Activated CD4-positive, alpha-beta T cell treated with anti-CD3 and anti-CD28 coated beads, Interleukin-2, amount 50 U/mL, for 48 hours (primary cell): ENCODE data around the gene ZMIZ2.
A peak's percentile ranks its signal among the peaks of the same experiment; 100 is the strongest.
"Not testable (repeated sequence)": the region's sequence is repeated elsewhere in the genome, so short reads cannot be mapped to it uniquely, and the experiment has no call there.

Experiments used
- DNase-seq, 2 experiments: peaks; one replicate each; pipeline ENCODE4 v3.0.0-alpha.2; 2020

The ZMIZ2 gene

DNA sequence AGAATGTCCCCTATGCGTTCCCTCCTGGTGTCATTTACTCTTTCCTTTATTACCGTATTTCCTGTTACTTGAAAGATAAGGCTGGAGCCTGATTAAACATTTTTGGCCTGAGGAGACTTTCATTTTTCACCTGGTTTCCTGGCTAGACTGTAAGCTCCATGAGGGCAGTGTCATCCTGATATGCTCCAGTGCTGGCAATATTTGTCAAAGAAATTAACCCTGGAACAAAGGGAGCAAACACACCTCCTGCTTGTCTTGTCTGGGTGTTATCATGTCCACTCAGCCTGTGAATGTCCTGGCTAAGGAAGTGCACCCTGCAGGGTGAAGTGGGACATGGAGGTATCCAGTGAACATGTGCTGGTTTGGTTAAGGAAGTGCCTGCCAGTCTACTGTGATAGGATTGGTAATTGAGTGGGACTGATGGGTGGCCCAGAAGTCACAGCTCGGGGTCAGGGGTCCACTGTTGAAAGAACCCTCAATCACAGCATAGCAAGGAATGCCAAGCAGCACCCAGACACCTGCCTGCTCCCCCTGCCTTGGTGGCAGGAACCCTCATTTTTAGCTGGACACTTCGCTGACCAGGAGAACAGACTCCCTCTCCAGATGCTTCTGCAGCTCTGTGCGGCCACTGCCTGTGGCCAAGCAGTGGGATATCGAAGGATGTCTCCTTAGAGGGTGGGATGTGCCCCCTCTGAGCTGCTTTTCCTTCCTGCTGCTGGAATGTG lies 26.9 kb downstream of the ZMIZ2 start:
- DNase-seq: no peak

DNA sequence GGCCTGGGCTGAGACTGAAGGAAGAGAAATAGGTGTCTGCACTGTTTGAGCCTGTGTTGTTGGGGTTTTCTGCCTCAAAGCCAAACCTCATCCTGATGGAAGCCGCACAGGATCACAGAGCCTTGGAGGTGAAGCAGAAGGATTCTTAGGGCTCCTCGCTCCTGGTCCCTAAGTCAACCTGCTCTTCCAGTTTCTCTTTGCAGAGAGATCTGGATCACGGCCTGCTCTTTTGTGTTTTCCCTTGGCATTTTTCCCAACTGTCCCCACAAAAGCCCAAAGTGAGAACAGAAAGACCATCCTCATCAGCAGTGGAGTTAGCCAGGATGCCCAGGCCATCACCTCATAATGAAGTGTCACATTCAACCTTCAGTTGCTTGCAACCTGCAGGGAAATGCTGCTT lies 27.6 kb downstream of the ZMIZ2 start:
- DNase-seq: no peak

- no peak for DNase-seq
Measured at GRCh38 chr7:44782460-44782859, 33.8 kb downstream of the ZMIZ2 start.

DNA sequence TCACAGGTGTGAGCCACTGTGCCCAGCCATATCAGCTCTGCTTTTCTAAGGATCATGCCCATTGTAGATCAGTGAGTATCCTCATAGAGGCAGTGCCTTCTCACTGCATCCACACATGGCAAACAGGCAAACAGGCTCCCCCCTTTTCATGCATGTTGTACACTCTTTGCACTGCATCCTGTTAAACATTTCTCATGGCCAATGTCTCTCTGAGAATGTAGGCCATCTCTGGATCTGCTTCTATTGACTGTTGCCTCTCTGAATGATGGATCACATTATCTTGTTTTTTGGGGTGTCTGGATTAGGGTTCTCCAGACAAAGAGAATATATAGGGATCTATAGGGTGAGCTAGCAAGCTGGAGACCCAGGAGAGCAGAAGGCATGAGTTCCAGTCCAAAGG lies 34.8 kb downstream of the ZMIZ2 start:
- DNase-seq: no peak

GRCh38 chr7:44784364-44784763 lies 35.7 kb downstream of the ZMIZ2 start:
- no peak for DNase-seq

DNA sequence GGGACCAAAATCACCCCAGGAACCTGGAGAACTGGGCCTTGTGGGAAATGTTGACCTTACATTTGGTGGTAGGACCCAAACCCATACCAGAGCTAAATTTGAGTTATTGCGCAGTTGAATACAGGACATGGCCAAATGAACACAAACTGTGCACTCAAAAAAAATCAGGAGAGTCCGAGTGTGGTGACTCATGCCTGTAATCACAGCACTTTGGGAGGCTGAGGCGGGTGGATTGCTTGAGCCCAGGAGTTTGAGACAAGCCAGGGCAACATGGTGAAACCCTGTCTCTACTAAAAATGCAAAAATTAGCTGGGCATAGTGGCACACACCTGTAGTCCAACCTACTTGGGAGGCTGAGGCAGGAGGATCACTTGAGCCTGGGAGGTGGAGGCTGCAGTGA lies 36.6 kb downstream of the ZMIZ2 start:
- not testable (repeated sequence) for DNase-seq

GRCh38 chr7:44787041-44787440 lies 38.4 kb downstream of the ZMIZ2 start:
- DNase-seq: no peak

- no peak for DNase-seq
Measured at GRCh38 chr7:44787762-44788161, 39.1 kb downstream of the ZMIZ2 start.

DNA sequence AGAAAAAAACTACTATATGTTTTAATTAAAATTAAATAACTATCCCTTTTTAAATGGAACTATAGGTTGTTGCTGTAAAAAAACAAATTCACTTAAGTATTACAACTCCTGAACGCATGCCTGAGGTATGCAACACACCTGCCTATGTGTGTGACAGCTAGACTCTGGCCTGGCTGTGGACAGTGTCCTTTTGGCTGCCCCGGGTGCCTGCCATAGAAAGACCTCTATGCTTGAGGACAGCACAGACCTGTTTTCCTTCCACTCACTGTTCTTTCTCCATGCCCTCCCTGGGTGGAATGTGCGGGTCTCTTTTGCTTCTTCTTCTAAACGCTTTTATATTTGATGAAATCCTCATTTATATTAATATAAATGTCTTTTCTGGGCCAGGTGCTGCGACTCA lies 41.3 kb downstream of the ZMIZ2 start:
- no peak for DNase-seq

DNA sequence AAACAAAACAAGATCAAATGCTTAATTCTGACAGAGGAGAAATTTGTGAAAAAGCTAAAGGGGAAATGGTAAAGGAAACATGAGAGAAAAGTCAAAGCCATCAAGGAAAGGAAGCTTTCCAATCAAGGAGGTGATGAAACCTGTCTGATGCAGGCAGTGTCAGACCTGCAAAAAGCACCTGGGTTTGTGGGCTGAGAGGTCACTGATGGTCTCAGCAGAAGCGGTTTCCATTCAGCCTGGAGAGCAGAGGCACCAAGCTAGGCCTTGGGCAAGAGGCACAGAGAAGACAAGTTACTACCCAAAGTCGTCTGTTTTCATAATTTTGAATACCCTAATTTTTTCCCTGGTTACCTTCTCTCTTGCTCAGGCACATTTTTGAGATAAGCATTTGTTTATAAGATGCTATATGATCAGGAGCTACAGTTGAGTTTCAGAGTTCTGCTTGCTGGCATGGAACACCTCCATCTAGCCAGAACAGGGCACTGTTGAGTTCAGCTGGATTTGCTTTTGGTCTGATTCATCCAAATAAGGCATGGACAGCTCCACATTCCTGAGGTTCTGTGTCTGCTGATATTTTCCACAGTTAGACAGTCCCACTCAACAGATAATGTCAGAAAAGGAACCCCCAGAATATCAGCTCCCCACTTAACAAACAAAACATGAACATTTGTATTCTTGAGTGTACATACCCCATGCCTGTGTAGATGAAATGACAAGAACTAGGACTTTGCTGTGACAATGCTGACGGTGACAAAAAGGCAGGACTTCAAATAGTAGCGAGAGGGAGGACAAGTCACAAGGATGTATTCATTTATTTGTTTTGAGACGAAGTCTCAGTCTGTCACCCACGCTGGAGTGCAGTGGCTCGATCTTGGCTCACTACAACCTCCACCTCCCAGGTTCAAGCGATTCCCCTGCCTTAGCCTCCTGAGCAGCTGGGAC lies 42.9 kb downstream of the ZMIZ2 start:
- DNase-seq: no peak

GRCh38 chr7:44793919-44794318 lies 45.3 kb downstream of the ZMIZ2 start:
- no peak for DNase-seq

DNA sequence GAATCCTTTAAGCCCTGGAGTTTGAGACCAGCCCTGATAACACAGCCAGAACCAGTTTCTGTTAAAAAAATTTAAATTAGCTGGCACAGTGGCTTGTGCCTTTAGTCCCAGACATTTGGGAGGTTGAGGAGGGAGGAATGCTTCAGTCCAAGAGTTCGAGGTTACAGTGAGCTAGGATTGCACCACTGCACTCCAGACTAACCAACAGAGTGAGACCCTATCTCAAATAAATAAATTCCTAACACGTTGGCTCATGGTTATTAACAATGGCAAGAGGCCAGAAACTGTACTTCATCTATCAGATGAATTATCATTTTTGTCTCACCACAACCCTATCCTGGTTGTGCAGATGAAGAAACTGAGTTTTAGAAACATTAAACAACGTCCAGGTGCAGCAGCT lies 45.7 kb downstream of the ZMIZ2 start:
- DNase-seq: no peak

GRCh38 chr7:44796034-44796503 lies 47.4 kb downstream of the ZMIZ2 start:
- DNase-seq: no peak

DNA sequence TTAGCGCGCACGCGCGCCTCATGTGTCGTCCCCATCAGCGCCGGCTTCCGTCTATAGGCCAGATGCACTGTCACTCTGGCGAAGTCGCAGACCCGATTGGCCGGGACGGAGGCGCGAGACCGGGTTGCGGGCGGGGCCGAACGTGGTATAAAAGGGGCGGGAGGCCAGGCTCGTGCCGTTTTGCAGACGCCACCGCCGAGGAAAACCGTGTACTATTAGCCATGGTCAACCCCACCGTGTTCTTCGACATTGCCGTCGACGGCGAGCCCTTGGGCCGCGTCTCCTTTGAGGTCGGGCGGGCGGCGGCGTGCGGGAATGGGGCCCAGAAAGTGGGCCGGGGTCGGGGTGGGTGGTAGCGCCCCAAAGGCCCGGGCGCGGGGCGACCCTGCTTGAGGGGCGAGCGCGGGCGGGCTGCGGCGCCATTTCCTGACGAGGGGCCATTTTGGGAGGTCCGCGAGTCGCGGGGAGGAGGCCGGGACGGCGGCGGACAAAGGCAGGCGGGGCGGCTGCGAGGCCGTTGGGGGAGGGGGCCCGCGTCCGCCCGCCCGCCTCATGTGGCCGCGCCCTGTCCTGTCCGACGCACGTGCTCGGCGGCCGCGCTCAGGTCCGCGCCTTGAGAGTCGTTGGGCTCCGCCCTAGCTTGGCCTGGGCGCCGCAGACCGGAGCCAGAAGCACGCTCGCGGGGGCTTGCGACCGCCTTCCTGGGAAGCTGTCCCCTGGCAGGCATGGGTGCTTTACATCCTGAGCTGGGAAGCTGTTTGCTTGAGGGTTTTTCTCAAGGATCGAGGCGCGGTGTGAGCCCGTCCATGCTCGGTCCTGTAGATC lies 48.1 kb downstream of the ZMIZ2 start, which contains the start of gene PPIA:
Gene PPIA (plus strand): TSS at position 178 of the 825 bp plus-strand sequence. CDS start 44 bp downstream, at position 222.
- peak; percentile 98 for DNase-seq

- peak; percentile 83 to 87 for DNase-seq
Measured at GRCh38 chr7:44797329-44798258, 48.9 kb downstream of the ZMIZ2 start.

DNA sequence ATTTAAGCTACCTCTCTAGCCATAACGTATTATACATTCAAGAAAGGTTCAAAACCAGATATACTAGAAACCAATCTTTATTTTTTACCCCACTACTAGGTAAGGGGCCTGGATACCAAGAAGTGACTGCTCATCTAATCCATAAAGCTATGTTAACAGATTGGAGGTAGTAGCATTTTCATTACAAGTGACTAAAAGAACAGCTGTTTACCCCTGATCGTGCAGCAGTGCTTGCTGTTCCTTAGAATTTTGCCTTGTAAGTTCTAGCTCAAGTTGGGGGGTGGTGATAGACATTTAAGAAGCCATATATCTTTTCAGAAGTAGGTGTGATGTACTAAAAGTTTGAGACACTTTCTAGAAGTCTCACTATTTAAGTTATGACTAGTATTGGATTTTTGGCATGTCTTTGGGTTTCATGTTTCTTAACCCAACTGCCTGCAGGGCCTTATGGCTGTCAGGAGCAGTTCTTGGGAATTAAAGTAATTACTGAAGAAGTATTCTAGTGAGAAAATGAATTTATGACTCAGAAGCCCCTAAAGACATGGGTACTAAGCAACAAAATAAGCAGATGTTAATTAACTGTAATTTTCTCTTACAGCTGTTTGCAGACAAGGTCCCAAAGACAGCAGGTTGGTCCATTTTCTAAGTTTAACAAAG lies 50.1 kb downstream of the ZMIZ2 start:
- DNase-seq: no peak

- no peak for DNase-seq
Measured at GRCh38 chr7:44799939-44800338, 51.3 kb downstream of the ZMIZ2 start.

DNA sequence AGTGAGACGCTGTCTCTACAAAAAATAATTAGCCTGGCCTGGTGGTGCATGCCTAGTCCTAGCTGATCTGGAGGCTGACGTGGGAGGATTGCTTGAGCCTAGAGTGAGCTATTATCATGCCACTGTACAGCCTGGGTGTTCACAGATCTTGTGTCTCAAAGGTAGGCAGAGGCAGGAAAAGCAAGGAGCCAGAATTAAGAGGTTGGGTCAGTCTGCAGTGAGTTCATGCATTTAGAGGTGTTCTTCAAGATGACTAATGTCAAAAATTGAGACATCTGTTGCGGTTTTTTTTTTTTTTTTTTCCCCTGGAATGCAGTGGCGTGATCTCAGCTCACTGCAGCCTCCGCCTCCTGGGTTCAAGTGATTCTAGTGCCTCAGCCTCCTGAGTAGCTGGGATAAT lies 53.2 kb downstream of the ZMIZ2 start:
- no peak for DNase-seq

GRCh38 chr7:44802418-44803025 lies 53.9 kb downstream of the ZMIZ2 start:
- DNase-seq: no peak

DNA sequence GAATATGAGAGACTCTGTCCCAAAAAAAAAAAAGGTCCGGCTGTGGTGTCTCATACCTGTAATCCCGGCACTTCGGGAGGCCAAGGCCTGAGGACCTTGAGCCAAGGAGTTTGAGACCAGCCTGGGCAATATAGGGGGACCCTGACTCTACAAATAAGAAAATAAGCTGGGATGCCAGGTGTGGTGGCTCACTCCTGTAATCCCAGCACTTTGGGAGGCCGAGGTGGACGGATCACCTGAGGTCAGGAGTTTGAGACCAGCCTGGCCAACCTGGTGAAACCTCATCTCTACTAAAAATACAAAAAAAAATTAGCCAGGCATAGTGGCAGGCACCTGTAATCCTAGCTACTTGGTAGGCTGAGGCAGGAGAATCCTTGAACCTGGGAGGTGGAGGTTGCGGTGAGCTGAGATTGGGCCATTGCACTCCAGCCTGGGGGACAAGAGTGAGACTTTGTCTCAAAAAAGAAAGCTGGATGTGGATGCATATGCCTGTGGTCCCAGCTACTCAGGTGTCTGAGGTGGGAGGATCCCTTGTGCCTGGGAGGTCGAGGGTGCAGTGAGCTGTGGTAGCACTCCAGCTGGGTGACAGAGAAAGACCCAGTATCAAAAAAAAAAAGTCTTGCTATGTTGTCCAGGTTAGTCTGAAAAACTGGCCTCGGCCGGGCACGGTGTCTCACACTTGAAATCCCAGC lies 55.3 kb downstream of the ZMIZ2 start:
- DNase-seq: not testable (repeated sequence)
